GM12878 (cell line): ENCODE results near the gene IQSEC2.

Experiments used
- POLR2AphosphoS5 ChIP-seq: IDR thresholded peaks from 2 replicates; pipeline ENCODE4 v1.6.1; 2011; ENCODE audit warnings: mild to moderate bottlenecking, low read length, inconsistent platforms
- SUPT20H ChIP-seq: IDR thresholded peaks from 2 replicates; pipeline ENCODE4 v1.6.1; 2011; ENCODE audit warnings: low read depth, mild to moderate bottlenecking, low read length, moderate library complexity, borderline replicate concordance; ENCODE audit not compliant: control insufficient read depth

- no peak for TF ChIP-seq SUPT20H
- TF ChIP-seq POLR2AphosphoS5: no peak
Measured at GRCh38 chrX:53239474-53239873, 41.9 kb downstream of the IQSEC2 start.
